Mucosa of rectum (tissue), 2 donors: ENCODE measurements around the gene PFN3.

Experiments used
- H3K27ac ChIP-seq, 2 donors: one replicate each; pipeline ENCODE4 v1.7.0; 2013; ENCODE audit warnings: inconsistent platforms in 2 of 2, low read depth in 2 of 2, low read length in 2 of 2
- H3K27me3 ChIP-seq, 2 donors: one replicate each; pipeline ENCODE4 v1.7.0; 2013; ENCODE audit warnings: low read length in 2 of 2; ENCODE audit not compliant: control insufficient read depth in 2 of 2, insufficient read depth in 2 of 2
- H3K36me3 ChIP-seq, 2 donors: one replicate each; pipeline ENCODE4 v1.7.0; 2013; ENCODE audit warnings: low read length in 2 of 2; ENCODE audit not compliant: control insufficient read depth in 2 of 2, insufficient read depth in 2 of 2
- H3K4me1 ChIP-seq, 2 donors: one replicate each; pipeline ENCODE4 v1.7.0; 2013; ENCODE audit warnings: low read length in 2 of 2, mild to moderate bottlenecking in 1 of 2; ENCODE audit not compliant: control insufficient read depth in 2 of 2, insufficient read depth in 2 of 2
- H3K4me3 ChIP-seq, 2 donors: one replicate each; pipeline ENCODE4 v1.7.0; 2013; ENCODE audit warnings: low read length in 2 of 2
- H3K9ac ChIP-seq, 2 donors: one replicate each; pipeline ENCODE4 v1.7.0; 2013; ENCODE audit warnings: low read length in 2 of 2, low read depth in 1 of 2, mild to moderate bottlenecking in 1 of 2
- H3K9me3 ChIP-seq, 2 donors: one replicate each; pipeline ENCODE4 v1.7.0; 2013; ENCODE audit warnings: low read length in 2 of 2; ENCODE audit not compliant: control insufficient read depth in 2 of 2
- donor health status: healthy.
- donor health status: Normal muscosa, but diverticular disease.

Gene PFN3

GRCh38 chr5:177444106-177445051, 43.9 kb upstream of the PFN3 start:
- Histone ChIP-seq H3K9me3 (no peaks in the 10 kb centered on the region), H3K4me3 (no peak overlapping the region), H3K4me1 (peaks cover 7 to 16% of the 10 kb centered on the region in 2 donors), H3K36me3 (peaks cover 4 to 13% of the 10 kb centered on the region in 2 donors), H3K27me3 (peaks cover 5 to 6% of the 10 kb centered on the region in 2 donors), H3K9ac (no peak overlapping the region), H3K27ac (no peak overlapping the region)

DNA sequence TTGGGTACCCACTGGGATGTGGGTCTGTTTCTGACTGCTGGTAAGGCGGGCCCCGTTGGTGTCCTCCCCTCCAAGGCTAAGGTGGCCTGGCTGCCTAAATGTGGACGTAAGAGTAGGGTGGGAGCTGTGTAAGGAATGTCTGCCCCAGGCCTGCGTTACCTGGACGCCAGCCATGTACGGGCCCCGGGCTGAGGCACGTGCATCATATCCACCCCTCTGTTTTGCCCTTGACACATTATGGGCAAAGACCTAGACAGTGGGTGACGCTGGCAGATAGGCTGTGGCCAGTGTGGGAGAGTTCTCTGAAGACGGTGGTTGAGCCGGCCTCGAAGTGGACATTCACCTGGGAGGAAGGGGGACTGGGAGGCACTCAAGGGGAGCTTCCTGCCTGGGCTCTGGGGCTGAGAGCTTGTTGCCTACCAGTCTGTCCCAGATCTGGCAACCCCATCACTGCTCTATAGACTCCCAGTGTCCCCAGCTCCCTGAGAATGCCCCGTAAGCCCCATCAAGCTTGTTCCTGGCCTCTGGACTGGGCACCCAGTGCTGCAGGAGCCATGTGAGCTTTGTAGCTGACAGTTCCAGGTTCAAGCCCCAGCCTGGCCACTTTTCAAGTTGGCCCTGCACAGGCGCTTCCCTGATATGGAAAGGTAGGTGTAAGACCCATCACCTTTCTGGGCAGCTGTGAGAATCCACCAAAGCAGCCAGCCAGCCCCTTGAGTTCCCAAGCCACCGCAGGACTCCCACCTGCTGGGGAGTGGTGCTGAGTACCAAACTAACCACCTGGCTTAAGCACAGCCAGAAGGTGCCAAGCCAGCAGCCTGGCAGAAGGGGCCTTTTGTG, 42.9 kb upstream of the PFN3 start:
- Histone ChIP-seq H3K9me3 (no peaks in the 10 kb centered on the region), H3K27me3 (peaks cover 3 to 5% of the 10 kb centered on the region in 2 donors), H3K9ac (no peak overlapping the region), H3K4me3 (no peak overlapping the region), H3K27ac (no peak overlapping the region), H3K4me1 (peaks cover 7 to 16% of the 10 kb centered on the region in 2 donors), H3K36me3 (peaks cover 5 to 16% of the 10 kb centered on the region in 2 donors)

- Histone ChIP-seq H3K36me3 (peaks cover 12 to 24% of the 10 kb centered on the region in 2 donors), H3K9me3 (no peaks in the 10 kb centered on the region), H3K27ac (no peak overlapping the region), H3K27me3 (no peaks in the 10 kb centered on the region), H3K4me3 (no peak overlapping the region), H3K9ac (no peak overlapping the region), H3K4me1 (peaks cover 7 to 8% of the 10 kb centered on the region in 2 donors)
Observed at GRCh38 chr5:177442066-177442826, 41.8 kb upstream of the PFN3 start.

GRCh38 chr5:177440990-177441780, 40.7 kb upstream of the PFN3 start:
- Histone ChIP-seq H3K9ac (no peak overlapping the region), H3K4me3 (no peak overlapping the region), H3K36me3 (peaks cover 17 to 32% of the 10 kb centered on the region in 2 donors), H3K27me3 (no peaks in the 10 kb centered on the region), H3K9me3 (no peaks in the 10 kb centered on the region), H3K4me1 (peaks cover 3 to 5% of the 10 kb centered on the region in 2 donors), H3K27ac (no peak overlapping the region)

- Histone ChIP-seq H3K4me1 (peaks cover 0 to 3% of the 10 kb centered on the region in 2 donors), H3K36me3 (peaks cover 23 to 39% of the 10 kb centered on the region in 2 donors), H3K27ac (no peak overlapping the region)
Observed at GRCh38 chr5:177440211-177440989, 39.9 kb upstream of the PFN3 start.

GRCh38 chr5:177439518-177440053, 39.1 kb upstream of the PFN3 start:
- Histone ChIP-seq H3K9me3 (no peaks in the 10 kb centered on the region), H3K27ac (no peak overlapping the region), H3K4me1 (no peaks in the 10 kb centered on the region), H3K9ac (no peak overlapping the region), H3K36me3 (peaks cover 31 to 47% of the 10 kb centered on the region in 2 donors), H3K27me3 (no peaks in the 10 kb centered on the region), H3K4me3 (no peak overlapping the region)

More at GRCh38 chr5:177440211-177440989, 39.9 kb upstream of the PFN3 start:
- Histone ChIP-seq H3K27me3 (no peaks in the 10 kb centered on the region), H3K9ac (no peak overlapping the region), H3K9me3 (no peaks in the 10 kb centered on the region), H3K4me3 (no peak overlapping the region)

DNA sequence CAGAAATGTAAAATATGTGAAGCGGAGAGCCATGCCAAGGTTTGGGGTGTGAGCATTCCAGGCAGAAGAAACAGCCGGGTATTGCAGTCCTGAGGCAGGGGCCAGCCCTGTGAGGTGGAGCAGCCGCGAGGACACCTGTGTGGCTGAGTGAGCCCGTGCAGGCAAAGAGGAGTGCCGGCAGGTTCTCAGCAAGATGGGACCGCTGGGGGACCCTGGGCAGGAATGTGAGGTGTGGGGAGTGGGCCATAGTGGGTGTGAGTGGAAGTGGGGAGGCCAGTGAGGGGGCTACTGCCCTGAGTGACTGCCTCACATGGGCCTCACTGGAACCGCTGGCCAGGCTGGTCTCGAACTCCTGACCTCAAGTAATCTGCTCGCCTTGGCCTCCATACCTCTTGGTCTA, 38.0 kb upstream of the PFN3 start:
- no peak overlapping the region for H3K9ac ChIP-seq
- H3K4me3 ChIP-seq = no peak overlapping the region
- H3K4me1 ChIP-seq = peaks cover 0 to 3% of the 10 kb centered on the region in 2 donors
- no peaks in the 10 kb centered on the region for H3K27me3 ChIP-seq
- H3K36me3 ChIP-seq = peaks cover 42 to 57% of the 10 kb centered on the region in 2 donors
- H3K27ac ChIP-seq = no peak overlapping the region
- H3K9me3 ChIP-seq = no peaks in the 10 kb centered on the region

DNA sequence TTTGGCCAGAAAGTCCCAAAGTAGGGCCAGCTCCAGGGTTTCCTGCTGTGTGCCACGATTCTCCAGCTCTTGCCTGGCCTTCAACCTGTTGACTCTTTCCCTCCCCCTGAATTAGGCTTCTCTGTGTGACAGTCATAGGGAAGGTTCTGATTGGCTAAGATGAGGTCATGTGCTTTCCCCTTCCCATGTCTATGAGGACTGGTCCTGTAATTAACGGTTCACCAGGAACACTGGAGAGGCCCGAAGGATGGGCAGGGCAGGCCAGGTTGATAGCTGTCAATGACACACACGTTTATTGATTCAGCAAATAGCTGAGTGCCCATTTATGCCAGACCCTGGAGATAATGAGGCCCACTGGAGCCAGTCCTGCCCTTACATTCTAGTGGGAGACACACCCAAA, 37.2 kb upstream of the PFN3 start:
- no peak overlapping the region for H3K27ac ChIP-seq
- no peak overlapping the region for H3K9ac ChIP-seq
- no peak overlapping the region for H3K4me3 ChIP-seq
- H3K4me1 ChIP-seq = peaks cover 0 to 9% of the 10 kb centered on the region in 2 donors
- no peaks in the 10 kb centered on the region for H3K27me3 ChIP-seq
- H3K36me3 ChIP-seq = peaks cover 49 to 64% of the 10 kb centered on the region in 2 donors
- no peaks in the 10 kb centered on the region for H3K9me3 ChIP-seq
